DND-41 (cell line): ENCODE results near the gene PAIP2.

Source experiments
- ATAC-seq: fragments of 200-7000 bp; cut with Tn5 transposase; 3 replicates; pipeline ENCODE4 v1.9.1; 2021; ENCODE audit warnings: low read depth; ENCODE audit not compliant: insufficient read depth
- DNase-seq: peaks from one replicate; pipeline ENCODE4 v3.0.0-alpha.2; 2020
- H2AFZ ChIP-seq: 2 replicates; pipeline ENCODE4 v1.6.0; 2012; ENCODE audit warnings: low read depth, low read length
- H3K27ac ChIP-seq: 2 replicates; pipeline ENCODE4 v1.5.1; 2012; ENCODE audit warnings: low read length, inconsistent platforms
- H3K27me3 ChIP-seq: fragments of 200-600 bp; sonication (generic); 2 replicates; pipeline ENCODE4 v1.6.0; 2012; ENCODE audit warnings: low read length, mild to moderate bottlenecking, inconsistent platforms; ENCODE audit not compliant: insufficient read depth, poor library complexity
- H3K36me3 ChIP-seq: 2 replicates; pipeline ENCODE4 v1.5.1; 2012; ENCODE audit warnings: low read length, inconsistent platforms; ENCODE audit not compliant: insufficient read depth
- H3K4me1 ChIP-seq: 2 replicates; pipeline ENCODE4 v1.5.1; 2012; ENCODE audit warnings: mild to moderate bottlenecking, low read length; ENCODE audit not compliant: insufficient read depth
- H3K4me2 ChIP-seq: 2 replicates; pipeline ENCODE4 v1.6.0; 2012; ENCODE audit warnings: mild to moderate bottlenecking, moderate library complexity, low read length, inconsistent platforms; ENCODE audit not compliant: insufficient read depth
- H3K4me3 ChIP-seq, 2 experiments: fragments of 200-600 bp in 1 of 2; shearing (Covaris generic) in 1 of 2; 2 replicates each; pipeline ENCODE4 v1.5.1; 2012 to 2016; ENCODE audit warnings: inconsistent platforms in 2 of 2, low read length in 2 of 2, mild to moderate bottlenecking in 2 of 2, low read depth in 1 of 2, moderate library complexity in 1 of 2
- H3K79me2 ChIP-seq: 2 replicates; pipeline ENCODE4 v1.6.0; 2012; ENCODE audit warnings: low read length, inconsistent platforms; ENCODE audit not compliant: insufficient read depth
- H3K9ac ChIP-seq: 2 replicates; pipeline ENCODE4 v1.6.0; 2012; ENCODE audit warnings: low read depth, mild to moderate bottlenecking, inconsistent platforms, low read length, moderate library complexity
- H3K9me3 ChIP-seq: 2 replicates; pipeline ENCODE4 v1.5.1; 2012; ENCODE audit warnings: low read length, moderate library complexity, mild to moderate bottlenecking, inconsistent platforms; ENCODE audit not compliant: insufficient read depth, severe bottlenecking
- H4K20me1 ChIP-seq: 2 replicates; pipeline ENCODE4 v1.6.0; 2012; ENCODE audit warnings: low read length; ENCODE audit not compliant: insufficient read depth
- EZH2 ChIP-seq: IDR thresholded peaks from 3 replicates; pipeline ENCODE4 v1.6.1; 2012; ENCODE audit warnings: borderline replicate concordance, low read depth, mild to moderate bottlenecking, moderate library complexity, low read length, inconsistent platforms; ENCODE audit not compliant: severe bottlenecking
- TF ChIP-seq, protein P1 (sequence below): IDR thresholded peaks from 2 replicates; pipeline ENCODE4 v1.5.1; 2012; ENCODE audit warnings: borderline replicate concordance, low read length, moderate library complexity, mild to moderate bottlenecking; ENCODE audit not compliant: poor library complexity, severe bottlenecking; ENCODE audit errors: extremely low read depth

The PAIP2 gene

DNA sequence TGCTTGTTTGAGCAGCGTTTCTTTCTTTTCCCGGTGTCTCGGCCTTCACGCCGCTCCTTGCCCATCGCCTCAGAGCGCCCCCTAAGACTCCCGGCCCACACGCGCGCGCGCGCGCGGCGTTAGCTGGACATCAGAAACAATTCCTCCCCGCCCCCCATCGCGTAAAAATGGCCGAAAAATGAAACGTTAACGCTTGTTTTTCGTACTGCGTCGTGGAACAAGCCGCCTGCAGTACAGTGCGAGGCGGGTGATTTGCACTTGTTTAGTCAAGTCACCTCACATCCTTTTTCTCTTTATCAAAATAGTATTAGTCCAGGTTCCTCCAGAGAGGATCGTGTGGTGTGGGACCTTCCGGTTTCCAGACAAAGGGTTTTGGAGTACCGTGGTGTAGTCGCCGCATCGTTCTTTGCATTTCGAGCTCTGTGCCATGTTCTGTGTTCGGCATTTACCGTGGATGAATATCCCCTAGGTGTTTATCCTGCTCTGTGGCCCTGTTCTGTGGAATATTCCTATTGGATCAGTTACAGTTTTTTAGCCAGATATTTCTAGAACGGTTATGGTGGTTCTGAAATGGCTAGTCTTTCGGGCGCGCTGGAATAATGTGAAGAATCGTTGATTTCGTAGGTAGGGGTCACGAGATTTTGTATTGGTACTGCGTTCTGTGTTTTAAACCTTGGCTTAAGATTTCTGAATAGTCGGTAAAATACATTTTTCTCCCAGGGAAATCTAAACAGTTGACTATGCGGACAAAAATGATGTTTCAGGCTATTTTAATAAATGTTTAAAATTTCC is 47.1 kb upstream of the PAIP2 start:
- peak overlapping the region; percentile 71 for H2AFZ ChIP-seq
- peaks cover 23% of the 10 kb centered on the region for H3K36me3 ChIP-seq
- H4K20me1 ChIP-seq: peaks cover 53% of the 10 kb centered on the region
- peak overlapping the region; percentile 100 for H3K9ac ChIP-seq
- peak overlapping the region; percentile 99 for H3K27ac ChIP-seq
- peaks cover 53% of the 10 kb centered on the region for H3K4me1 ChIP-seq
- TF ChIP-seq, protein P1, sequence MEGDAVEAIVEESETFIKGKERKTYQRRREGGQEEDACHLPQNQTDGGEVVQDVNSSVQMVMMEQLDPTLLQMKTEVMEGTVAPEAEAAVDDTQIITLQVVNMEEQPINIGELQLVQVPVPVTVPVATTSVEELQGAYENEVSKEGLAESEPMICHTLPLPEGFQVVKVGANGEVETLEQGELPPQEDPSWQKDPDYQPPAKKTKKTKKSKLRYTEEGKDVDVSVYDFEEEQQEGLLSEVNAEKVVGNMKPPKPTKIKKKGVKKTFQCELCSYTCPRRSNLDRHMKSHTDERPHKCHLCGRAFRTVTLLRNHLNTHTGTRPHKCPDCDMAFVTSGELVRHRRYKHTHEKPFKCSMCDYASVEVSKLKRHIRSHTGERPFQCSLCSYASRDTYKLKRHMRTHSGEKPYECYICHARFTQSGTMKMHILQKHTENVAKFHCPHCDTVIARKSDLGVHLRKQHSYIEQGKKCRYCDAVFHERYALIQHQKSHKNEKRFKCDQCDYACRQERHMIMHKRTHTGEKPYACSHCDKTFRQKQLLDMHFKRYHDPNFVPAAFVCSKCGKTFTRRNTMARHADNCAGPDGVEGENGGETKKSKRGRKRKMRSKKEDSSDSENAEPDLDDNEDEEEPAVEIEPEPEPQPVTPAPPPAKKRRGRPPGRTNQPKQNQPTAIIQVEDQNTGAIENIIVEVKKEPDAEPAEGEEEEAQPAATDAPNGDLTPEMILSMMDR: peak; percentile 24
- no peak for TF ChIP-seq EZH2
- H3K9me3 ChIP-seq: no peaks in the 10 kb centered on the region
- peak; percentile 3; the same call in 1 of the 3 replicates for ATAC-seq
- H3K27me3 ChIP-seq: no peaks in the 10 kb centered on the region
- H3K79me2 ChIP-seq: peaks cover 73% of the 10 kb centered on the region
- H3K4me3 ChIP-seq: peak overlapping the region; percentile 81 to 93
- H3K4me2 ChIP-seq: peak overlapping the region; percentile 66
- DNase-seq: peak; percentile 56

DNA sequence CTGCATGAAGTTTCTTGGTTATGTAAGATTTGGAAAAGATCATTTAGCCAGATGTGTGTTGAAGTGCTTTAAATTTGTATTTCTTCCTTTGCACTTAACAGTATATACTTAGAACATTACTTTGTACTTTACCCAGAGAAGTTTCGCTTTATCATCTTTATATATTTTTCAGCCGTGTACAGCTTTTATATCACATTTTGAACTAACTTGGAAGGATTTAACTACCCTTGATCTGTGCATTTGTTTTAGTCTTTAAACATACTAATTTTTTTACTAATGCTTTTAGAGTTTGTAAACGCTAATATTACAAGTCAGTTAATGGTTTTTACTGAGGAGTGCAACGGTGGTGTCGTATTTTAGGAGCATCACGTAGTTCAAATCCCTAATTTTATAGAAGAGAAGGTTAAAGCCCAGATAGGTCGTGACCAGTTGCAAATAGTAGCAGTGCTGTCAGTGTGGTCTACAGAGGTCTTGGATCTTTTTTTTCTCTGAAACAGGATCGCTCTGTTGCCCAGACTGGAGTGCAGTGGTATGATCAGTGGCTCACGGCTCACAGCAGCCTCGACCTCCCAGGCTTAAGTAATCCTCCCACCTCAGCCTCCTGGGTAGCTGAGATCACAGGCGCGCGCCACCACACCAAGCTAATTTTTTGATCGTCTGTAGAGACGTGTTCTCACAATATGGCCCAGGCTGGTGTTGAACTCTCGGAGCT is 46.2 kb upstream of the PAIP2 start:
- no peaks in the 10 kb centered on the region for H3K27me3 ChIP-seq
- H4K20me1 ChIP-seq: peaks cover 63% of the 10 kb centered on the region
- H3K27ac ChIP-seq: peak overlapping the region; percentile 99
- peak overlapping the region; percentile 81 to 93 for H3K4me3 ChIP-seq
- peaks cover 29% of the 10 kb centered on the region for H3K36me3 ChIP-seq
- peaks cover 61% of the 10 kb centered on the region for H3K4me1 ChIP-seq
- peak overlapping the region; percentile 66 for H3K4me2 ChIP-seq
- peaks cover 82% of the 10 kb centered on the region for H3K79me2 ChIP-seq
- TF ChIP-seq EZH2: no peak
- TF ChIP-seq, protein P1: no peak
- H2AFZ ChIP-seq: no peak overlapping the region
- peak overlapping the region; percentile 100 for H3K9ac ChIP-seq
- no peaks in the 10 kb centered on the region for H3K9me3 ChIP-seq
- ATAC-seq (0 out of 3 replicates have a peak, but pooled peaks have one; percentile 4), DNase-seq (no peak)

DNA sequence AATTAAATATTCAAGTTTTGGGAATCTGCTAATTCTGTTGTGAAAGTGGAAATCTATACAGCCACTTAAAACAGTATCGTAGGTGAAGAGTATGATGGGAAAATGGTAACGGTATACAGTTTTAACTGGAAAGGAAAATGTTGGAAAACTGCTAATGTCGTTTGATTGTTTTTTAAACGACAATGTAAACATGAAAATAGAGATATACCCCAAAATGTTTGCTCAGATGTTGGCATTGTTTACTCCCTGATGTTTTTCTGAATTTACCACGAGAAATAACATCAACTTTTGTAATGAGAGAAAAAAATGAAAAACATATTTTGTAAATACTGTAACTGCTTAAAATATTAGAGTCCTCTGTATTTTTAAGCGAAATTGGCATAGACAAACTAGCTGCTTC is 45.5 kb upstream of the PAIP2 start:
- H4K20me1 ChIP-seq: peaks cover 70% of the 10 kb centered on the region
- peaks cover 89% of the 10 kb centered on the region for H3K79me2 ChIP-seq
- no peak for DNase-seq
- H3K9me3 ChIP-seq: no peaks in the 10 kb centered on the region
- no peak overlapping the region for H2AFZ ChIP-seq
- TF ChIP-seq, protein P1: no peak
- no peak for TF ChIP-seq EZH2
- H3K4me3 ChIP-seq: peak overlapping the region in 1 of 2 experiments; percentile 81; a peak in 1 of 4 replicates
- peak overlapping the region; percentile 66 for H3K4me2 ChIP-seq
- H3K4me1 ChIP-seq: peaks cover 65% of the 10 kb centered on the region
- H3K36me3 ChIP-seq: peaks cover 33% of the 10 kb centered on the region
- peak overlapping the region; percentile 100 for H3K9ac ChIP-seq
- no peak overlapping the region; the same call in 1 of the 2 replicates for H3K27ac ChIP-seq
- H3K27me3 ChIP-seq: no peaks in the 10 kb centered on the region
- no peak for ATAC-seq
